Chondrocyte (in vitro differentiated cells): ENCODE data around the gene MCAM. TPM values are rescaled to one million over a fixed set of nuclear protein-coding genes. Genes with fewer than 3 reads are reported as not detected.

Source experiments
- DNase-seq: peaks from one replicate; pipeline ENCODE4 v3.0.0; 2021; ENCODE audit warnings: mixed read lengths, low spot score
- H3K27ac Mint-ChIP-seq: one replicate; pipeline ENCODE4 v1.8.0; 2021; ENCODE audit warnings: mild to moderate bottlenecking, moderate library complexity, mixed read lengths; ENCODE audit not compliant: unreplicated experiment
- H3K27me3 Mint-ChIP-seq: 2 replicates; pipeline ENCODE4 v1.8.0; 2021; ENCODE audit warnings: low read depth, mixed read lengths
- H3K36me3 Mint-ChIP-seq: 2 replicates; pipeline ENCODE4 v1.8.0; 2021; ENCODE audit warnings: low read depth, mixed read lengths
- H3K4me1 Mint-ChIP-seq: 2 replicates; pipeline ENCODE4 v1.8.0; 2021; ENCODE audit warnings: low read depth, mild to moderate bottlenecking, mixed read lengths
- H3K4me3 Mint-ChIP-seq: one replicate; pipeline ENCODE4 v1.8.0; 2021; ENCODE audit warnings: mild to moderate bottlenecking, moderate library complexity, mixed read lengths; ENCODE audit not compliant: unreplicated experiment
- H3K9me3 Mint-ChIP-seq: 2 replicates; pipeline ENCODE4 v1.8.0; 2021; ENCODE audit warnings: low read depth, mixed read lengths
- CTCF ChIP-seq: fragments of 200-600 bp; sonication (generic); IDR thresholded peaks from 2 replicates; pipeline ENCODE4 v1.5.0; 2021; ENCODE audit warnings: antibody characterized with exemption, mild to moderate bottlenecking, moderate library complexity
- total RNA-seq: library from RNA; stranded (reverse); gene quantifications from 3 replicates; pipeline ENCODE4 v1.2.1, GENCODE V29; 2021

The MCAM gene
- total RNA-seq, 1 donor from 2014 or later, result 527 TPM

GRCh38 chr11:119336744-119337469 is 20.0 kb upstream of the MCAM start:
- Mint-ChIP-seq H3K4me1 (peaks cover 59% of the 10 kb centered on the region), H3K9me3 (no peaks in the 10 kb centered on the region)

GRCh38 chr11:119335655-119336543 is 19.0 kb upstream of the MCAM start:
- no peak for DNase-seq
- H3K4me3 Mint-ChIP-seq, result peak overlapping the region; percentile 95
- peak overlapping the region; percentile 51 for H3K27ac Mint-ChIP-seq
- no peaks in the 10 kb centered on the region for H3K9me3 Mint-ChIP-seq
- peaks cover 55% of the 10 kb centered on the region for H3K4me1 Mint-ChIP-seq
- peaks cover under 1% of the 10 kb centered on the region for H3K27me3 Mint-ChIP-seq
- H3K36me3 Mint-ChIP-seq, result no peaks in the 10 kb centered on the region
- TF ChIP-seq CTCF, result no peak

More at GRCh38 chr11:119336744-119337469, 20.0 kb upstream of the MCAM start:
- Mint-ChIP-seq H3K36me3 (no peaks in the 10 kb centered on the region), H3K27ac (peak overlapping the region; percentile 89), H3K4me3 (no peak overlapping the region), H3K27me3 (peaks cover 2% of the 10 kb centered on the region)
- peak; percentile 44 for DNase-seq
- no peak for TF ChIP-seq CTCF

GRCh38 chr11:119335091-119335654 is 18.2 kb upstream of the MCAM start:
- peaks cover 5% of the 10 kb centered on the region for H3K27me3 Mint-ChIP-seq
- H3K4me3 Mint-ChIP-seq, result peak overlapping the region; percentile 95
- H3K36me3 Mint-ChIP-seq, result no peaks in the 10 kb centered on the region
- H3K9me3 Mint-ChIP-seq, result no peaks in the 10 kb centered on the region
- TF ChIP-seq CTCF, result no peak
- peaks cover 53% of the 10 kb centered on the region for H3K4me1 Mint-ChIP-seq
- H3K27ac Mint-ChIP-seq, result peak overlapping the region; percentile 99
- DNase-seq, result no peak

GRCh38 chr11:119334174-119334930 is 17.4 kb upstream of the MCAM start, which contains the start of gene RNF26:
TSS of gene RNF26 (plus strand) at chr11:119334527. CDS start at chr11:119335123, 596 bp downstream.
- peak within 1 kb of the TSS; percentile 99 for H3K27ac Mint-ChIP-seq
- no peaks in the 10 kb centered on the region for H3K9me3 Mint-ChIP-seq
- peak; percentile 8 for TF ChIP-seq CTCF
- no peaks in the 10 kb centered on the region for H3K36me3 Mint-ChIP-seq
- H3K4me3 Mint-ChIP-seq, result peak within 1 kb of the TSS; percentile 95
- peaks cover 5% of the 10 kb centered on the region for H3K27me3 Mint-ChIP-seq
- DNase-seq, result peak; percentile 95
- H3K4me1 Mint-ChIP-seq, result peaks cover 51% of the 10 kb centered on the region
